ENCODE data around the gene ELK3. TPM values are rescaled to one million over a fixed set of nuclear protein-coding genes. Genes with fewer than 3 reads are reported as not detected.

The ELK3 gene
- total RNA-seq, 1 donor from 2014 or later = 45.7 TPM

DNA sequence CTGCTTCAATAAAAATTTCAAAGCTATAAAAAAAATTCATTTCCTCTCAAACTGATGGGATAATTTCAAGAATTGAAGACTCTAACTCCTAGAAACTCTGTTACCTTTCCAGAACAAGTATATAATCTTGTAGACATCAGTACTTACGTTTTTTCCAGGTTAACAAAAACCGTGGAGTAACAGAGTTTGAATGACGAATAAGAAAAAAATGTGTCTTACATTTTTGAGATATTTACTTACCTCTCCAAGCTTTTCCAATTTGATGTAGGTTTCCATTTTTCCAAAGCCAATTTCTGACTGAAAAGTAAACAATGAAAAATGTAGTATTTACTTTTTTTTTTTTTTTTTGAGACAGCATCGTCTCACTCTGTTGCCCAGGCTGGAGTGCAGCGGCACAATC, 105.9 kb downstream of the ELK3 start:
- TF ChIP-seq, protein P1, sequence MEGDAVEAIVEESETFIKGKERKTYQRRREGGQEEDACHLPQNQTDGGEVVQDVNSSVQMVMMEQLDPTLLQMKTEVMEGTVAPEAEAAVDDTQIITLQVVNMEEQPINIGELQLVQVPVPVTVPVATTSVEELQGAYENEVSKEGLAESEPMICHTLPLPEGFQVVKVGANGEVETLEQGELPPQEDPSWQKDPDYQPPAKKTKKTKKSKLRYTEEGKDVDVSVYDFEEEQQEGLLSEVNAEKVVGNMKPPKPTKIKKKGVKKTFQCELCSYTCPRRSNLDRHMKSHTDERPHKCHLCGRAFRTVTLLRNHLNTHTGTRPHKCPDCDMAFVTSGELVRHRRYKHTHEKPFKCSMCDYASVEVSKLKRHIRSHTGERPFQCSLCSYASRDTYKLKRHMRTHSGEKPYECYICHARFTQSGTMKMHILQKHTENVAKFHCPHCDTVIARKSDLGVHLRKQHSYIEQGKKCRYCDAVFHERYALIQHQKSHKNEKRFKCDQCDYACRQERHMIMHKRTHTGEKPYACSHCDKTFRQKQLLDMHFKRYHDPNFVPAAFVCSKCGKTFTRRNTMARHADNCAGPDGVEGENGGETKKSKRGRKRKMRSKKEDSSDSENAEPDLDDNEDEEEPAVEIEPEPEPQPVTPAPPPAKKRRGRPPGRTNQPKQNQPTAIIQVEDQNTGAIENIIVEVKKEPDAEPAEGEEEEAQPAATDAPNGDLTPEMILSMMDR (conservative IDR thresholded peaks at IDR 0.05; ENCODE audit: low read depth, low read length) = no peak
- no peak for DNase-seq (ENCODE audit: low read depth)
- no peak overlapping the region for H3K4me3 ChIP-seq (ENCODE audit: low read depth, low read length)

DNA sequence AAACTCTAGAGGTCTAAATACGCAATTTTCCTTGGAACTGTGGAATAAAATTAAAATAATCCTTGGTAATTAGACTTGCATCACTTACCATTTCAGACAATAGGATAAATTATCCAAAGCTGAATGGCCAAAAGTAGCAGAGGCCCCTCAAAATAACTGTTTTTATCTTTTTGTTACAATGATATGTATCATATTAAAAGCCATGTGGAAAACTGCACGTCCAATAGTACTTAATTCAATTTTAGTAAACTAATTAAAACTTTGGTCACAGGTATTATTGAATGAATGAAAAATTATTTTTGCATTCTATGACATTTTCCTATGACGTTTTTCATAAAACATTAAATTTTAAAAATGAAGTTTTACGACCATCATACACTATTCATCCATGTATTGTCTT, 107.6 kb downstream of the ELK3 start:
- TF ChIP-seq, protein P1 (conservative IDR thresholded peaks at IDR 0.05; ENCODE audit: low read depth, low read length) = no peak
- no peak for DNase-seq (ENCODE audit: low read depth)
- no peak overlapping the region for H3K4me3 ChIP-seq (ENCODE audit: low read depth, low read length)

DNA sequence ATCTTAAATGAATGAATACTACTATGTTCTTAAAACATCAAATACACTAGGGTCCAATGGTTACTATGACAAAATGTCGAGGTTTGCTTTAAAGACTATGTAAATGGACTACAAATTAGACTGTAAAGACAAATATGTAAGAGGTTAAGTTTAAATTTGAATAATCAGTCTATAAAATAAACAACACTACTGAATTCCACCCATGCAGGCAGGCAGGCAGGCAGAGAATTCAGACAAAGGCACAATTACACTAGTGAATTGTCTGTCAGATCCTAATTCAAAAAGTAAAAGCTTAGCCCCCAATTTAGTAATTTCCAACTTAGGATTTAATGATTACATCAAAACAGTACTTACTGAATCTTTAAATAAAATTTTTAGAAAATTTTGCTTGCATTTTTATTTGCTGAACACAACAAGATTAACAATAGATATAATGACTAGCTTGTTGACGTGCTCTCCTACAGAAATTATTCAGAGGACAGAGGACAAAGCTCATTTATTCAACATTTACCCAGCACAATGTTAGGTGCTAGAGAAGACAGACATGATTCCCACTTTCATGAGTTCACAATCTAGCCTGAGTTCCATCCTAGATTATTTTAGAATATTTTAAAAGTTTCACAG, 108.6 kb downstream of the ELK3 start:
- TF ChIP-seq, protein P1 (conservative IDR thresholded peaks at IDR 0.05; ENCODE audit: low read depth, low read length) = no peak
- H3K4me3 ChIP-seq (ENCODE audit: low read depth, low read length) = no peak overlapping the region
- DNase-seq (ENCODE audit: low read depth) = no peak

DNA sequence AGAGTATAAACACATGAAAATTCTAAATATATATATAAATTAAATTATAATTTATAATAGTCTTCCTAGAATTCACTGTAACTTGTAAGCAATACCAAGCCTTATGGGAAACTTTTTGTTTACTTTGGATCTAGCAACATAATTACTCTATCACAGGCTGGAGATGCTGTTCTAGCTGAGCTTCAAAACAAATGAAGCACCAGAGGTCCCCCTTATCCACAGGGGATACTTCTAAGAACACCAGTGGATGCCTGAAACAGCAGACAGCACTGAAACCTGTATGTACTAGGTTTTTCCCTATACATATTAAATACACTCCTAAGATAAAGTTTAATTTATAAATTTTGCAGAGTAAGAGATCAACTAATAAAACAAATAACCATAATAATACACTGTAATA, 109.5 kb downstream of the ELK3 start:
- no peak for DNase-seq (ENCODE audit: low read depth)
- TF ChIP-seq, protein P1 (conservative IDR thresholded peaks at IDR 0.05; ENCODE audit: low read depth, low read length) = no peak
- no peak overlapping the region for H3K4me3 ChIP-seq (ENCODE audit: low read depth, low read length)

DNA sequence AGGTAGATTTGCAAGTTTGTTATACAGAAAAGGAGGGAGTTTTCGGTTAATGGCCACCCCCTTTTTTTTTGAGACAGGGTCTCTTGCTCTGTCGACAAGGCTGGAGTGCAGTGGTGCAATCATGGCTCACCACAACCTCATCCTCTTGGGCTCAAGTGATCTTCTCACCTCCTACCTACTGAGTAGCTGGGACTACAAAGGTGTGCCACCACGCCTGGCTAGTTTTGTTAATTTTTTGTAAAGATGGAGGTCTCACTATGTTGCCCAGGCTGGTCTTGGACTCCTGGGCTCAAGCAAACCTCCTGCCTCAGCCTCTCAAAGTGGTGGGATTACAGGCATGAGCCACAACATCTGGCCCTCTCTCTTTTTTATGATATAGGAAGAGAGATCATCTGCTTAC, 111.5 kb downstream of the ELK3 start:
- H3K4me3 ChIP-seq (ENCODE audit: low read depth, low read length) = no peak overlapping the region
- no peak for DNase-seq (ENCODE audit: low read depth)
- TF ChIP-seq, protein P1 (conservative IDR thresholded peaks at IDR 0.05; ENCODE audit: low read depth, low read length) = no peak

DNA sequence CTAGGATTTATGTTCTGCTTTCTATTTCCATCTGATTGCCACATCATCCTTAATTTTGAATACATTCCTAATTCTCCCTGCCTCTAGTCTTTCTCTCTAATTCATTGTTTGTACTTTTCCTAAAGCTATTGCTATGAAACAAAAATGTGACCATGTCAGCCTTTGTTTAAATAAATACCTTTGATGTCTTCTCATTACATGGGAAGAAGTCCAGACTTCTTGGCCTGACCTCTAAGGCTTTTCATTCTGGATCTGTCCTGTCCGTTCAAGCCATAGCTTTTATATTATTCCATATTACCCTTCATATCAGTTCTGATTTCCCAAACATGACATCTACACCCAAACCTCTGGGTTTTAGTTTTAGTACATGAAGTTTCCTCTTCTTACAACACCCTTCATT, 114.7 kb downstream of the ELK3 start:
- TF ChIP-seq, protein P1 (conservative IDR thresholded peaks at IDR 0.05; ENCODE audit: low read depth, low read length) = no peak
- no peak for DNase-seq (ENCODE audit: low read depth)
- no peak overlapping the region for H3K4me3 ChIP-seq (ENCODE audit: low read depth, low read length)

DNA sequence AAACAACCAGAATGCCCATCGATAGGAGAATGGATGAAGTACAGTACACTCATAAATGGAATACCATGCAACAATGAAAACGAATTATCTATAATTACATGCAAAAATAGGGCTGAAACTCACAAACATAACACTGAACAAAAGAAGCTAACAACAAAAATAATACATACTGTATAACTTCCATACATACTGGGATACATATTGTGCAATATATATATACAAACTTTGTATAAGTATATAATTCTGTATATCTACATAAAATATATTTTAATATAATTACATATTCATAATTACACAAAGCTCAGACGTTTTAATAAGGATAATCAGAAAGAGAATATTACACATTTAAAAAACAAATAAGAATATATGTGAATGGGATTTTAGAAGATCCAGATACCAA, 115.9 kb downstream of the ELK3 start:
- TF ChIP-seq, protein P1 (conservative IDR thresholded peaks at IDR 0.05; ENCODE audit: low read depth, low read length) = no peak
- no peak overlapping the region for H3K4me3 ChIP-seq (ENCODE audit: low read depth, low read length)
- DNase-seq (ENCODE audit: low read depth) = no peak

Data from epithelial cell of proximal tubule (primary cell).